Activated naive CD4-positive, alpha-beta T cell (primary cell): Measurements from ENCODE around the gene MROH2A.

Source experiments
- DNase-seq, 4 experiments: peaks; one replicate each; lab custom pipeline; 2025; lab: John Stamatoyannopoulos, UW

Gene MROH2A

DNA sequence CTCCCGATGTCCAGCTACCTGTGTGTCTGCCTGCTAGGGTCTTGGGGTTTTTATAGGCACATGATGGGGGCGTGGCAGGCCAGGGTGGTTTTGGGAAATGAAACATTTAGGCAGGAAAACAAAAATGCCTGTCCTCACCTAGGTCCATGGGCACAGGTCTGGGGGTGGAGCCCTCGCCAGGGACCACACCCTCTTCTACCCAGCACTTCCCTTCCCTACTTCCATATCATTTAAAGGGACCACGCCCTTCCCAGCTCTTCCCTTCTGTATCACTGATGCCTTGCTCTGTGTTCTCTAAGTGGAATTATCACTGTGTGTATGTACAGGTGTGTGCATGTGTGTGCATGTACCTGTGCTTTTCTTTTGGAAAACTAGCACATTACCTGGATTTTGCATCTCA is 11.7 kb upstream of the MROH2A start:
- DNase-seq = no peak

GRCh38 chr2:233768076-233768475 is 10.1 kb upstream of the MROH2A start:
- DNase-seq = no peak

GRCh38 chr2:233769260-233769659 is 8.9 kb upstream of the MROH2A start:
- DNase-seq = no peak

DNA sequence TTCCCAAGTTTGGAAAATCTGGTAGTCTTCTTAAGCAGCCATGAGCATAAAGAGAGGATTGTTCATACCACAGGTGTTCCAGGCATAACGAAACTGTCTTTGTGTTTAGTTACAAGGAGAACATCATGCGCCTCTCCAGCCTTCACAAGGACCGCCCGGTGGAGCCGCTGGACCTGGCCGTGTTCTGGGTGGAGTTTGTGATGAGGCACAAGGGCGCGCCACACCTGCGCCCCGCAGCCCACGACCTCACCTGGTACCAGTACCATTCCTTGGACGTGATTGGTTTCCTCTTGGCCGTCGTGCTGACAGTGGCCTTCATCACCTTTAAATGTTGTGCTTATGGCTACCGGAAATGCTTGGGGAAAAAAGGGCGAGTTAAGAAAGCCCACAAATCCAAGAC is 6.0 kb upstream of the MROH2A start:
- DNase-seq = no peak

- DNase-seq = no peak
These were observed 5.5 kb upstream of the MROH2A start for GRCh38 chr2:233772583-233772982.

DNA sequence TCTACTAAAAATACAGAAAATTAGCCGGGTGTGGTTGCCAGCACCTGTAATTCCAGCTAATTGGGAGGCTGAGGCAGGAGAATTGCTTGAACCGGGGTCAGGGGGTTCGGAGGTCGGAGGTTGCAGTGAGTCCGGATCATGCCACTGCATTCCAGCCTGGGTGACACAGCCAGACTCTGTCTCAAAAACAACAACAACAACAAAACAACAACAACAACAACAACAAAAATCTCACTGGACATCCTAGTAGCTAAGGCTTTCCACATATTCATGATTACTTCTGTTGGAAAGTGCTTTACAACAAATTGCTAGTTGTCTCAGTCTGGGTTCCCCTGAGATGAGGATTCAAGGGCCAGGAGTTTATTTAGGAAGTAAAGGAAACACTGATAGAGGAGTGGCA is 4.3 kb upstream of the MROH2A start:
- no peak for DNase-seq

- DNase-seq = no peak
These were observed 2.7 kb upstream of the MROH2A start for GRCh38 chr2:233775414-233775813.

DNA sequence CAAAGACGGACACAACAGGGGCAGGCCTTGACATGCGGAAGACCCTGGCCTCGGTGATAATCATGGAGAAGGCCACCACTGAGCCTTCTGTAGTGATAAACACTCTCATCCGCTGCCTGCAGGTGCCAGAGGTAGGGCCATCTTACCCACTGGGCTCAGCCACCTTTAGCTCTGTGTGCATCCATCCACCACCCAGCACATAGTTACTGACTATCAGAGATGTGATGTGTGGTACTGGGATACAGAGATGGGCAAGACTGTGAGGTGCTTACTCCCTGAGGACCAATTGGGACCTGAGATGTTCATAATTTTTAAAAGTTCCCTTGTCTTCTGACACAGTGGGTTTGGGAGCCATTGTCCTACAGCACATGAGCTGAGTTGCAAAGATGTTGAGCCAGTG is 1.6 kb downstream of the MROH2A start:
- DNase-seq = no peak

DNA sequence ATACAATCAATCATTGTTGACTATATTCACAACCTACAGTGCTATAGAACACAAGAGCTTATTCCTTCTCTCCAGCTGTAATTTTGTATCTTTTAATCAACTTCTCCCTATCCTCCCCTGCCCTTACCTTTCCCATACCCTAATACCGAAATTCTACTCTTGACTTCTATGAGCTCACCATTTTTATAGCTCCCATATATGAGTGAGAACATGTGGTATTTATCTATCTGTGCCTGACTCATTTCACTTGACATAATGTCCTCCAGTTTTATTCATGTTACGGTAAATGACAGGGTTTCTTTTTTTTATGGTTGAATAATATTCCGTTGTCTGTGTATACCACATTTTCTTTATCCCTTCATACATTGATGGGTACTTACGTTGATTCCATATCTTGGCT is 2.6 kb downstream of the MROH2A start:
- DNase-seq = no peak

GRCh38 chr2:233789554-233789953 is 11.4 kb downstream of the MROH2A start:
- no peak for DNase-seq

DNA sequence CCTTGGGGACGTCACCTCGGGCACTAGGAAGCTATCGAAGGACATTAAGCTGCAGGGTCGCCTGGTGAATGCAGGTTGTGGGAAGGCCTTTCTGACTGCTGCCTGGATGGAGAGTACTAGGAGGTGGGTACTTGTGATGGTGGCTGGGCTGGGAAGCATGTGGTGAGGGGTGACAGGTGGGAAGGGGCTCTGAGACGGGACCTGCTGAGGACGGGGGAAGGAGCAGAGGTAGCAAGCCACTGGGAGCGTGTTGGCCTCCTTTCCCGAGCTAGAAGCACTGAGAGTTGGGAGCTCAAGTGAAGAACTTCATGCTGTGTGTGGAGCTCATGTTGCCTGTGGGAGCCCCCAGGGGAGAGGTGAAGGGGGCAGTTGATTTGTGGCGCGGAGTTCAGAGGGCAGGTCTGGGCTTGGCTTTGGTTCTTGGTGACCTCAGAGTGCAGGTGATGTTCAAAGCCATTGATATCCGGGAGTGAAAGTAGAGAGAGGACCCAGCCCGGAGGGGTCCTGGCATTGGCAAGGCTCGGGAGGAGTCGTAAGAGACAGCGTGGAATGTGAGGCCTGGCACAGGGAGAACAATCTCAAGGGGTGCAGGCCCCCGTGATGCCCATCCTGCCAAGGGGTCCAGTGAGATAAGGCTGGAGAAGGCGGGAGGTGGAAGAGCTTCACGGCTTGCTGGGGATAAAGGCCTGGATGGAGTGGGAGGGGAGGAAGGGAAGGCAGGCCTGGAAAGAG is 13.2 kb downstream of the MROH2A start:
- no peak for DNase-seq

DNA sequence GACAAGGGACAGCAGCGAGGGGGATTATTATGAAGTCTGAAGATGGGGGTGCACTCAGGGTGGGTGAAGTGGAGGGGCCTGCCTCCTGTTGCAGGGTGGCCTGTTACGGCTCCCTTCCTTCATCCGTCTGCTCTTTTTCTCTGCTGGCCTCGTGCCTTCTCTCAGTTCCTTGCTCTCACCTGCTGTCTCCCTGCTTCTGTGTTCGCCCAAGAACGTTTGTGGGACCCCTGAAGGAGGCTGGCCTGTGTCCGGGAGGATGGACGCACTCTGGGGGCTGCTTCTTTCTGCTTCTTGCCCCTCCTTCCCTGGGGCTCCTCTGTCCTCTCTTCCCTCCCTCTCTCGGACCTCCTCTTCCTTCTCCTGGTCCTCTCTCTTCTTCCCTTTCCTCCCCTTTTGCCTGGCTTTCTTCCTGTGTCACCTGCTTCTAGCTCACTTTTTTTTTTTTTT is 13.8 kb downstream of the MROH2A start:
- DNase-seq = no peak

- DNase-seq = no peak
These were observed 14.6 kb downstream of the MROH2A start for GRCh38 chr2:233792720-233793119.

DNA sequence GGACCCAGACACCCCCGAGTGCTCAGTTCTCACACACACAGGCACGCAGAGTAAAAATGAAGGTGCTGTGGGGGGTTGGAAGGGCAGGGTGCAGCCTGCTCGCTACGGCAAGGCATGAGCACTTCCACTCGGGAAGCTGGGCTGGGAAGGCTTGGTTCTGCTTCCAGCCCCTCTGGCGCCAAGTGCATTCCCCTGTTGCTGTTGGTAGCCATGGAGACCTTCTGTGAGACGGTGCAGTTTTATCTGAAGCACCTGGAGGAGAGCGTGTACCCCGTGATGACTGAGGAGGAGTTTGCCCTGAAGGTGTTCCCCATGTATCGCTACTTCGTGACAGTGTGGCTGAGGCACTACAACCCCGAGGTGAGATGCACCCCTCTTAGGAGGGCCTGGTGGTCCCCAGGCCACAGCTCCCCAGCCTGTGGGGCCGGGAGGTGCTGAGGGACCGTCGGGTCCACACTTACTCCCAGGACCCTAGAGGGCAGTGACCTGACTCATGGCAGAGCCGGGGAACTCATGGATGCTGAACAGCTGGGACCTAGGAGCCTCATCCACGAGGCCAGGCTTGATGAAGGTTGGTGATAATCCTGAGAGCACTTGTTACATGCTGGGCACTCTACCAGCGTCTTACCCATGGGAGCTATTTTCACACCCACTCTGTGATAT is 15.5 kb downstream of the MROH2A start:
- no peak for DNase-seq

DNA sequence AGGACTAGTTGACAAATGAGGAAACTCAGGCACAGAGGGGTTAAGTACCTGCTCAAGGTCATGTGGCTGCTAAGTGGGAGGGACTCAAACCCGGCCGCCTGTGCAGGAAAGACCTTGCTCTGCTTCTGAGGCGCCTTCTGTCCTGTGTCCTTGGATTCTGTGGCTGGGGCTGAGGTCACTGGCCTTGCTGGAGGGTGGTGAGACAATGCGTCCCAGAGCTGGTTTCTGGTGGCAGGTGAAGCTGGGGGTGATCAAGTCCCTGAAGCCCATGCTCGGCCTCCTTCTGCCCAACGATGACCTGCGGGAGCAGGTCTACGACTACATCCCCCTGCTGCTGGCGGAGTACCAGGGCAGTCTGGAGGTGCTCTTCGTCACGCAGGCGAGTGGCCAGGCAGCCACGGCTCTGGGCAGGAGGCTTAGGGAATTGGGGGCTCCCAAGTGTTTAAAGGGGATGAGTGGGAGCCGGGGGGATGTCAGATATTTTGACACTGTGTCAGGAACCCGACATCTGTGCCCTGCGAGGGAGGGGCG is 16.1 kb downstream of the MROH2A start:
- DNase-seq = no peak

GRCh38 chr2:233795735-233796171 is 17.6 kb downstream of the MROH2A start:
- no peak for DNase-seq

- DNase-seq = no peak
These were observed 18.1 kb downstream of the MROH2A start for GRCh38 chr2:233796254-233796653.

GRCh38 chr2:233798335-233799086 is 20.4 kb downstream of the MROH2A start:
- DNase-seq = no peak

DNA sequence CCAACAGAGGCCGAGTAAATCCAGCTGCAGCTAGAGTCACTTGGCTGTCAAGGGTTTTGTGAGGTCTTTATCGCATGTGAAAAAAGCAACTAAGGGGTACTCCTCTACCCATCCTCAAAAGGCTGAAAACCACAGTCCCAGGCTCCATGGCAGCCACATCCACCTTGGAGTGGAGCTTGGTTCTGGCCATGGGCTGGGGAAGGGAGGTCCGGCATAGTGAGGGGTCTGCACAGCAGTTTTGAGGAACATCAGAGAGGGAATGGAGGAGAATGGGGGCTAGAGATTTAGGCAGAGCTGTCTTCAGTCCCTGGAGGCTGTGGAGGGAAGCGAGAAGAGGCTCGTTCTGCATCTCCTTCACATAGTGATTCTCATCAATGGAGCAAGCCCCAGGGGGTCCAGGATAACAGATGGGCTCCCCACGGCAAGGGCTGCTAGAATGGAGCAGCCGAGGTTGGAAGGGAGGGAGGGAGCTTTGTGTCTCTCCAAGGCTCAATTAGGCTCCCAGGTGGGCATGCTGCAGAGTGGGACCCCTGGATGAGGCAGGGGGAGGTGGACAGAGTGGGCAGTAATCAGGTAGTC is 21.0 kb downstream of the MROH2A start:
- no peak for DNase-seq

DNA sequence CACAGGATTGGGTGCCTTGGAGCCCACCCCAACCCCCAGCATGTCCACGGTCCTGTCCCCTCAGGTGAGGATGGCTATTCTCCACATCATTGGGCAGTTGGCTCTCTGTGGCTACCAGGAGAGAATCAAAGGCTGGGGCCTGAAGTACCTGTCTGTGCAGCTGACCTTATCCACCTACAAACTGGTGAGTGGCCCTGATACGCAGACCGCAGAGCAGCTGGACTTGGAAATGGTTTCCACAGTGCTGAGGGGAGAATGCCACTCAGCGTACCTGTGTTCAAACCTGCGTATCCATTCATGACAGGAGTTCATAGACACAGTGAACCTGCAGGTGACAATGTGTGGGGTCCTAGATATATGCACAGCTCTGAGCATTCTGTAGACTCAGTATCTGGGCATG is 21.6 kb downstream of the MROH2A start:
- DNase-seq = no peak

DNA sequence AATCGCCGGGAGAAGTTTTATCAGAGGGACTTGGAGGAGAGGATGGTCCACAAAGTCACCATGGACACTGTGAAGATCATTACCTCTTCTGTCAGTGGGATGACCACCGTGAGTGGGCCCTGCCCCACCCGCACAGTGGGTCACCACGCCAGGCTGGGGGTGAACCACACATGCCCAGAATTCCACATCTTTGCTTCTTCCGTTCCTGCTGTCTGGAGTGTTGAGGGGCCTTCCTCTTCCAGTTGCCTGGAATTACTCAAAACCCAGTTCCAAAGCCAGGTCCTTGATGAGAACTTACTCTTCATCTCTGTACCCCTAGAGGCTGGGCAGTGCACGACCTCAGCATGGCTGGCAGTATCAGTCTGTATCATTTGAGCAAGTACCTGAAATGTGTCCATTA is 22.1 kb downstream of the MROH2A start:
- no peak for DNase-seq

DNA sequence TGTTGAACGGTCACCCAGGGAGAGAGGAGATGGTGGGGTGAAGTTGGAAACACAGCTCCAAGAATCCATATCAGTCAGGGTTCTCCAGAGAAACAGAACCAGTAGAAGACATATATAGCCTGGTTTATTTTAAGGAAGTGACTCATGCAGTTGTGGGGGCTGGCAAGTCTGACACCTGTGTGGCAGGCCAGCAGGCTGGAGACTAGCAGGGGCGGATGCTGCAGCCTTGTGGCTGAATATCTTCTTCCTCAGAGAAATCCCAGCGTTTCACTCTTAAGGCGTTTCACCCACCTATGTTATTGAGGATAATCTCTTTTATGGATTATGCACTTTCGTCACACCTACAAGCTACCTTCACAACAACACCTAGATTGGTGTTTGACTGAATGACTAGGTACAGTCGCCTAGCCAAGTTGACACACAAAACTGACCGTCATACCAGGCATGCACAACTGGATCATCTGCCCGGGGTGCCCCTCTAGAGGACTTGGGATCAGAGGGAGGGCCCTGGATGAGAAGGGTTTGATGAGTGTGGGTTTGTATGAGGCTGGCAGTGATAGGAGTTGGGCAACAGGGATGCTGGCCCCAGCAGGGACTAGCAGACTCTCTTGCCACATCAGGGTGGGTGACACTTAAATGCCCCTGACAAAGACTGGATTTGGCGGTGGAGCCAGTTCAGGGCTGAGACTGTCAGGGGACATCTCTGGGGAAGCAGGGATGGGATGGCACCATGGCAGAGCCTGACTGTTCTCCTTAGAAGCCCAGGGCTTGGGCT is 23.4 kb downstream of the MROH2A start:
- DNase-seq = no peak
